Astrocyte (in vitro differentiated cells and primary cell): ENCODE measurements around the gene NAV2. TPM values are rescaled to one million over a fixed set of nuclear protein-coding genes. Genes with fewer than 3 reads are reported as not detected.
A peak's percentile ranks its signal among the peaks of the same experiment; 100 is the strongest.

Experiments
- DNase-seq: peaks from one replicate; pipeline ENCODE4 v3.0.0-alpha.2; 2010; ENCODE audit warnings: low read depth
- FAIRE-seq: peaks from 2 replicates; lab custom pipeline; 2011; peaks lifted over from hg19 to GRCh38; lab: Jason Lieb, UNC
- H2AFZ ChIP-seq: 2 replicates; pipeline ENCODE4 v1.6.0; 2012; ENCODE audit warnings: low read depth, low read length, inconsistent platforms
- H3K27ac ChIP-seq: 2 replicates; pipeline ENCODE4 v1.5.1; 2011; ENCODE audit warnings: low read depth, low read length, inconsistent platforms
- H3K27me3 ChIP-seq: 2 replicates; pipeline ENCODE4 v1.6.0; 2011; ENCODE audit warnings: low read length, inconsistent platforms; ENCODE audit not compliant: insufficient read depth
- H3K36me3 ChIP-seq: 2 replicates; pipeline ENCODE4 v1.5.1; 2011; ENCODE audit warnings: low read length, inconsistent platforms; ENCODE audit not compliant: insufficient read depth
- H3K4me1 ChIP-seq: 2 replicates; pipeline ENCODE4 v1.5.1; 2011; ENCODE audit warnings: low read length, inconsistent platforms; ENCODE audit not compliant: insufficient read depth
- H3K4me2 ChIP-seq: 2 replicates; pipeline ENCODE4 v1.6.0; 2012; ENCODE audit warnings: low read length, inconsistent platforms
- H3K4me3 ChIP-seq: 2 replicates; pipeline ENCODE4 v1.5.1; 2011; ENCODE audit warnings: low read depth, mild to moderate bottlenecking, low read length, inconsistent platforms; ENCODE audit not compliant: insufficient read depth
- H3K79me2 ChIP-seq: 2 replicates; pipeline ENCODE4 v1.6.0; 2012; ENCODE audit warnings: mild to moderate bottlenecking, low read length, inconsistent platforms; ENCODE audit not compliant: insufficient read depth
- H3K9ac ChIP-seq: 2 replicates; pipeline ENCODE4 v1.6.0; 2012; ENCODE audit warnings: mild to moderate bottlenecking, low read length, inconsistent platforms
- H3K9me3 ChIP-seq: 2 replicates; pipeline ENCODE4 v1.5.1; 2012; ENCODE audit warnings: low read depth, mild to moderate bottlenecking, low read length, inconsistent platforms; ENCODE audit not compliant: insufficient read depth
- H4K20me1 ChIP-seq: 2 replicates; pipeline ENCODE4 v1.6.0; 2012; ENCODE audit warnings: low read length, inconsistent platforms; ENCODE audit not compliant: insufficient read depth
- H3K27ac Mint-ChIP-seq: one replicate; pipeline ENCODE4 v1.8.0; 2021; ENCODE audit warnings: mild to moderate bottlenecking, mixed read lengths; ENCODE audit not compliant: unreplicated experiment
- H3K27me3 Mint-ChIP-seq: one replicate; pipeline ENCODE4 v1.8.0; 2021; ENCODE audit warnings: low read depth, mixed read lengths; ENCODE audit not compliant: unreplicated experiment
- H3K36me3 Mint-ChIP-seq: one replicate; pipeline ENCODE4 v1.8.0; 2021; ENCODE audit warnings: low read depth, mixed read lengths; ENCODE audit not compliant: unreplicated experiment
- H3K4me1 Mint-ChIP-seq: one replicate; pipeline ENCODE4 v1.8.0; 2021; ENCODE audit warnings: low read depth, mixed read lengths; ENCODE audit not compliant: unreplicated experiment
- H3K4me3 Mint-ChIP-seq: one replicate; pipeline ENCODE4 v1.8.0; 2021; ENCODE audit warnings: mild to moderate bottlenecking, moderate library complexity, mixed read lengths; ENCODE audit not compliant: unreplicated experiment
- H3K9me3 Mint-ChIP-seq: one replicate; pipeline ENCODE4 v1.8.0; 2021; ENCODE audit warnings: mild to moderate bottlenecking, mixed read lengths; ENCODE audit not compliant: unreplicated experiment
- CTCF ChIP-seq: IDR thresholded peaks from 2 replicates; pipeline ENCODE4 v1.5.1; 2011; ENCODE audit warnings: low read depth, mild to moderate bottlenecking, inconsistent platforms, low read length, moderate library complexity; ENCODE audit not compliant: insufficient read depth
- EZH2 ChIP-seq: IDR thresholded peaks from 2 replicates; pipeline ENCODE4 v1.6.1; 2012; ENCODE audit warnings: mild to moderate bottlenecking, low read length, inconsistent platforms; ENCODE audit not compliant: insufficient read depth
- total RNA-seq: library from RNA; stranded (reverse); gene quantifications from 2 replicates; pipeline ENCODE4 v1.2.1, GENCODE V29; 2021

The NAV2 gene
- total RNA-seq, 1 donor from 2014 or later: 20.6 TPM

GRCh38 chr11:19933132-19933735 lies 220.6 kb downstream of the NAV2 start:
- no peaks in the 10 kb centered on the region for H3K27me3 ChIP-seq
- Mint-ChIP-seq H3K4me1 (peaks cover 16% of the 10 kb centered on the region), H3K36me3 (no peaks in the 10 kb centered on the region), H3K4me3 (no peak overlapping the region), H3K27ac (no peak overlapping the region), H3K27me3 (no peaks in the 10 kb centered on the region), H3K9me3 (peaks cover 1% of the 10 kb centered on the region)
- no peak for FAIRE-seq
- H2AFZ ChIP-seq: no peak overlapping the region
- no peaks in the 10 kb centered on the region for H3K9me3 ChIP-seq
- no peaks in the 10 kb centered on the region for H4K20me1 ChIP-seq
- no peak overlapping the region for H3K4me3 ChIP-seq
- no peaks in the 10 kb centered on the region for H3K36me3 ChIP-seq
- H3K4me2 ChIP-seq: no peak overlapping the region
- no peak overlapping the region for H3K9ac ChIP-seq
- H3K79me2 ChIP-seq: no peaks in the 10 kb centered on the region
- no peak overlapping the region for H3K27ac ChIP-seq
- peaks cover 22% of the 10 kb centered on the region for H3K4me1 ChIP-seq
- no peak for DNase-seq
- TF ChIP-seq EZH2 (no peak), CTCF (no peak)

GRCh38 chr11:19933801-19934488 lies 221.3 kb downstream of the NAV2 start:
- Histone ChIP-seq H3K27me3 (no peaks in the 10 kb centered on the region), H3K4me3 (no peak overlapping the region), H3K4me1 (peaks cover 22% of the 10 kb centered on the region), H3K79me2 (no peaks in the 10 kb centered on the region), H3K9ac (no peak overlapping the region), H3K4me2 (no peak overlapping the region), H4K20me1 (no peaks in the 10 kb centered on the region), H2AFZ (no peak overlapping the region), H3K36me3 (no peaks in the 10 kb centered on the region), H3K27ac (peak overlapping the region; percentile 18), H3K9me3 (no peaks in the 10 kb centered on the region)
- DNase-seq (no peak), FAIRE-seq (no peak)
- Mint-ChIP-seq H3K9me3 (peaks cover 1% of the 10 kb centered on the region), H3K4me1 (peaks cover 16% of the 10 kb centered on the region), H3K36me3 (no peaks in the 10 kb centered on the region), H3K4me3 (no peak overlapping the region), H3K27me3 (no peaks in the 10 kb centered on the region), H3K27ac (no peak overlapping the region)
- TF ChIP-seq EZH2 (no peak), CTCF (no peak)

GRCh38 chr11:19934828-19935259 lies 222.2 kb downstream of the NAV2 start:
- H4K20me1 ChIP-seq: no peaks in the 10 kb centered on the region
- H3K27ac Mint-ChIP-seq: no peak overlapping the region
- no peaks in the 10 kb centered on the region for H3K36me3 ChIP-seq
- TF ChIP-seq CTCF (no peak), EZH2 (no peak)
- DNase-seq: peak; percentile 82
- H3K9ac ChIP-seq: peak overlapping the region; percentile 32
- peak overlapping the region; percentile 58 for H3K27ac ChIP-seq
- no peak for FAIRE-seq
- no peaks in the 10 kb centered on the region for H3K9me3 ChIP-seq
- peak overlapping the region; percentile 9 for H3K4me3 ChIP-seq
- H2AFZ ChIP-seq: no peak overlapping the region
- no peaks in the 10 kb centered on the region for H3K79me2 ChIP-seq
- H3K4me3 Mint-ChIP-seq: no peak overlapping the region
- no peaks in the 10 kb centered on the region for H3K27me3 ChIP-seq
- peaks cover 8% of the 10 kb centered on the region for H3K4me1 Mint-ChIP-seq
- H3K4me1 ChIP-seq: peaks cover 18% of the 10 kb centered on the region
- peaks cover 1% of the 10 kb centered on the region for H3K9me3 Mint-ChIP-seq
- no peaks in the 10 kb centered on the region for H3K36me3 Mint-ChIP-seq
- H3K4me2 ChIP-seq: peak overlapping the region; percentile 68
- no peaks in the 10 kb centered on the region for H3K27me3 Mint-ChIP-seq
